IPS-18a (cell line): ENCODE data around the gene PRKN.
"Not testable (repeated sequence)": the region's sequence is repeated elsewhere in the genome, so short reads cannot be mapped to it uniquely, and the experiment has no call there.

ENCODE experiments used
- H3K27ac ChIP-seq: one replicate; pipeline ENCODE4 v1.5.1; 2013; ENCODE audit warnings: low read length
- H3K27me3 ChIP-seq: one replicate; pipeline ENCODE4 v1.6.1; 2013; ENCODE audit warnings: mild to moderate bottlenecking, low read length; ENCODE audit not compliant: control insufficient read depth, insufficient read depth
- H3K36me3 ChIP-seq: one replicate; pipeline ENCODE4 v1.6.1; 2013; ENCODE audit warnings: low read depth, low read length; ENCODE audit not compliant: control insufficient read depth
- H3K4me1 ChIP-seq: one replicate; pipeline ENCODE4 v1.6.1; 2013; ENCODE audit warnings: low read depth, low read length; ENCODE audit not compliant: control insufficient read depth
- H3K4me3 ChIP-seq: one replicate; pipeline ENCODE4 v1.5.1; 2013; ENCODE audit warnings: low read length
- H3K9ac ChIP-seq: one replicate; pipeline ENCODE4 v1.6.1; 2013; ENCODE audit warnings: mild to moderate bottlenecking, low read length, moderate library complexity
- H3K9me3 ChIP-seq: one replicate; pipeline ENCODE4 v1.6.1; 2013; ENCODE audit warnings: low read depth, low read length; ENCODE audit not compliant: control insufficient read depth

PRKN gene

GRCh38 chr6:162438980-162439379 lies 288.6 kb downstream of the PRKN start:
- peak overlapping the region; percentile 10 for H3K9ac ChIP-seq
- no peaks in the 10 kb centered on the region for H3K36me3 ChIP-seq
- peak overlapping the region; percentile 33 for H3K4me3 ChIP-seq
- peaks cover 23% of the 10 kb centered on the region for H3K4me1 ChIP-seq
- H3K27ac ChIP-seq = peak overlapping the region; percentile 48
- H3K27me3 ChIP-seq = no peaks in the 10 kb centered on the region
- peaks cover 13% of the 10 kb centered on the region for H3K9me3 ChIP-seq

DNA sequence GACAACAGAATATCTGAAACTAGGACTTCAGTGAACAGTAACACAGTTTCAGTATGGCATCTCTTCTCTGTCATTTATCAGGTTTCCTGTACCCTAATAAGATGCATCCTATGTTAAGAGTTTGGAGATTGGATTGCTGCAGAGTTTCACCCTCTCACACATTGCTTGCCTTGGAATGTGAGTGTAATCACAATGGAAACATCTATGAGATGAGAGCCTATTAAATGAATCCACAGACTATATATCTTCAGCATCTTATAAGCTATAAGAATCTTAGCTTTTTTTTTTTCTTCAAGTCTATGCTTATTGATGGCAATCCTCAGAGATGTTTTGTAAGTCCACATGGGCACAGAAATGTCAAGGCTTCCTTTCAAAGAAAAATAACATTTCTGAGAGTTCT lies 292.5 kb downstream of the PRKN start:
- Histone ChIP-seq H3K4me3 (no peak overlapping the region), H3K27me3 (no peaks in the 10 kb centered on the region), H3K27ac (no peak overlapping the region), H3K36me3 (no peaks in the 10 kb centered on the region), H3K9ac (no peak overlapping the region), H3K4me1 (peaks cover 10% of the 10 kb centered on the region), H3K9me3 (peaks cover 13% of the 10 kb centered on the region)

- Histone ChIP-seq H3K4me3 (no peak overlapping the region), H3K27me3 (no peaks in the 10 kb centered on the region), H3K9ac (no peak overlapping the region), H3K9me3 (no peaks in the 10 kb centered on the region), H3K4me1 (no peaks in the 10 kb centered on the region), H3K36me3 (no peaks in the 10 kb centered on the region), H3K27ac (no peak overlapping the region)
These were observed 306.6 kb downstream of the PRKN start for GRCh38 chr6:162421004-162421403.

- no peaks in the 10 kb centered on the region for H3K9me3 ChIP-seq
- H3K9ac ChIP-seq = no peak overlapping the region
- H3K27me3 ChIP-seq = no peaks in the 10 kb centered on the region
- no peak overlapping the region for H3K4me3 ChIP-seq
- peaks cover 2% of the 10 kb centered on the region for H3K4me1 ChIP-seq
- no peaks in the 10 kb centered on the region for H3K36me3 ChIP-seq
- no peak overlapping the region for H3K27ac ChIP-seq
These were observed 310.6 kb downstream of the PRKN start for GRCh38 chr6:162416831-162417537.

- Histone ChIP-seq H3K4me3 (no peak overlapping the region), H3K27me3 (no peaks in the 10 kb centered on the region), H3K27ac (no peak overlapping the region), H3K9me3 (no peaks in the 10 kb centered on the region), H3K36me3 (no peaks in the 10 kb centered on the region), H3K4me1 (peaks cover 6% of the 10 kb centered on the region), H3K9ac (no peak overlapping the region)
These were observed 311.3 kb downstream of the PRKN start for GRCh38 chr6:162416307-162416706.

- H3K9ac ChIP-seq = peak overlapping the region; percentile 1
- H3K27me3 ChIP-seq = no peaks in the 10 kb centered on the region
- H3K4me3 ChIP-seq = peak overlapping the region; percentile 28
- no peak overlapping the region for H3K27ac ChIP-seq
- no peaks in the 10 kb centered on the region for H3K36me3 ChIP-seq
- H3K9me3 ChIP-seq = no peaks in the 10 kb centered on the region
- peaks cover 40% of the 10 kb centered on the region for H3K4me1 ChIP-seq
These were observed 317.6 kb downstream of the PRKN start for GRCh38 chr6:162409741-162410691.

- H3K4me3 ChIP-seq = no peak overlapping the region
- no peak overlapping the region for H3K27ac ChIP-seq
- H3K36me3 ChIP-seq = no peaks in the 10 kb centered on the region
- H3K9me3 ChIP-seq = no peaks in the 10 kb centered on the region
- H3K27me3 ChIP-seq = no peaks in the 10 kb centered on the region
- peaks cover 40% of the 10 kb centered on the region for H3K4me1 ChIP-seq
- H3K9ac ChIP-seq = no peak overlapping the region
These were observed 318.6 kb downstream of the PRKN start for GRCh38 chr6:162408826-162409535.

- Histone ChIP-seq H3K27ac (no peak overlapping the region), H3K4me1 (peaks cover 23% of the 10 kb centered on the region), H3K4me3 (no peak overlapping the region), H3K27me3 (no peaks in the 10 kb centered on the region), H3K9ac (no peak overlapping the region), H3K36me3 (no peaks in the 10 kb centered on the region), H3K9me3 (no peaks in the 10 kb centered on the region)
These were observed 322.6 kb downstream of the PRKN start for GRCh38 chr6:162404951-162405350.

DNA sequence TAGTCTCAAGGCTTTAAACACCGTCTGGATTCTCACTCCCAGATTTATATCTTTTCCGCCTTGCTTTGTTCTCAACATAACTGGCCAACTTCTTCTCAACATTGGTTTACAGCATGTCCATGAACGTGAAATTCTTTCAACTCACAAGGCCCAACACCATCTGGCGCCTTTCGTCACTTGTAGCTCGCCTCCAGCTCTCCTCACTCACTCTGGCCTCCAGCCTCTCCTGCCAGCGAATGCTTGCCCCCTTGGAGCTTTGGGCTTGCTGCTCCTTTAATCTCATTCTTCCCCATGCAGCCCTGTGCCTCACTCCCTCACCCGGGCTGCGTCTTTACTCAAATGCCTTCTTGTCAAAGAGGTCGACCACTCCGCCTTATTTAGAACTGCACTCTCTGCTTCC lies 324.5 kb downstream of the PRKN start:
- H3K9me3 ChIP-seq = no peaks in the 10 kb centered on the region
- no peaks in the 10 kb centered on the region for H3K36me3 ChIP-seq
- no peak overlapping the region for H3K4me3 ChIP-seq
- no peak overlapping the region for H3K9ac ChIP-seq
- no peak overlapping the region for H3K27ac ChIP-seq
- H3K27me3 ChIP-seq = no peaks in the 10 kb centered on the region
- peaks cover 10% of the 10 kb centered on the region for H3K4me1 ChIP-seq

- H3K9me3 ChIP-seq = no peaks in the 10 kb centered on the region
- no peak overlapping the region for H3K27ac ChIP-seq
- no peaks in the 10 kb centered on the region for H3K36me3 ChIP-seq
- no peaks in the 10 kb centered on the region for H3K27me3 ChIP-seq
- H3K4me3 ChIP-seq = no peak overlapping the region
- H3K4me1 ChIP-seq = no peaks in the 10 kb centered on the region
- no peak overlapping the region for H3K9ac ChIP-seq
These were observed 332.4 kb downstream of the PRKN start for GRCh38 chr6:162395181-162395580.

GRCh38 chr6:162390961-162391811 lies 336.4 kb downstream of the PRKN start:
- H3K36me3 ChIP-seq, H3K9me3 ChIP-seq, H3K27me3 ChIP-seq, H3K4me3 ChIP-seq, H3K9ac ChIP-seq, H3K4me1 ChIP-seq, H3K27ac ChIP-seq: not testable (repeated sequence)
